IMR-90 (cell line): Measurements from ENCODE around the gene RBMS3. TPM values are rescaled to one million over a fixed set of nuclear protein-coding genes. Genes with fewer than 3 reads are reported as not detected.
A peak's percentile ranks its signal among the peaks of the same experiment; 100 is the strongest.

Experiments
- ATAC-seq: fragments of 200-7000 bp; cut with Tn5 transposase; 2 replicates; pipeline ENCODE4 v1.9.1; 2020; ENCODE audit warnings: low read depth, mild to moderate bottlenecking, moderate library complexity
- BruUV-seq: library from RNA; stranded (reverse); fragments of 400-500 nt; replicated peaks from 2 replicates; lab custom pipeline; 2021; lab: Mats Ljungman, UMichigan
- CTCF ChIA-PET: fragments of 300-600 bp; formaldehyde crosslinking; extraction: SDS; loops from one replicate; lab custom pipeline; 2021; ENCODE audit warnings: antibody characterized with exemption; lab: Yijun Ruan, JAX
- POLR2A ChIA-PET: fragments of 300-600 bp; sonication (Branson Sonifier 250); formaldehyde crosslinking; loops from one replicate; lab custom pipeline; 2022; ENCODE audit warnings: antibody characterized with exemption; ENCODE audit not compliant: unreplicated experiment; lab: Charles Lee
- DNase-seq: peaks from one replicate; pipeline ENCODE4 v3.0.0; 2013
- H2AFZ ChIP-seq: replicated peaks from 2 replicates; pipeline ENCODE3; 2013; ENCODE audit warnings: low read length, mild to moderate bottlenecking; ENCODE audit not compliant: poor library complexity
- H2AK5ac ChIP-seq: 2 replicates; pipeline ENCODE4 v1.6.1; 2013; ENCODE audit warnings: low read depth, low read length, inconsistent platforms
- H2AK9ac ChIP-seq: replicated peaks from 2 replicates; pipeline ENCODE3; 2013; ENCODE audit warnings: mild to moderate bottlenecking, low read depth, low read length, moderate library complexity; ENCODE audit not compliant: poor library complexity
- H2BK120ac ChIP-seq: 2 replicates; pipeline ENCODE4 v1.6.1; 2013; ENCODE audit warnings: low read depth, low read length, inconsistent platforms
- H2BK15ac ChIP-seq: 3 replicates; pipeline ENCODE4 v1.6.1; 2013; ENCODE audit warnings: low read depth, low read length, inconsistent platforms
- H2BK20ac ChIP-seq: 2 replicates; pipeline ENCODE4 v1.6.1; 2013; ENCODE audit warnings: low read depth, mild to moderate bottlenecking, inconsistent platforms, low read length, moderate library complexity
- H2BK5ac ChIP-seq: 2 replicates; pipeline ENCODE4 v1.6.1; 2013; ENCODE audit warnings: mild to moderate bottlenecking, low read depth, low read length, inconsistent platforms; ENCODE audit not compliant: poor library complexity, severe bottlenecking
- H3K14ac ChIP-seq: replicated peaks from 2 replicates; pipeline ENCODE4 v1.6.1; 2013; ENCODE audit warnings: low read depth, low read length, inconsistent platforms
- H3K18ac ChIP-seq: 2 replicates; pipeline ENCODE4 v1.6.1; 2013; ENCODE audit warnings: low read depth, low read length, control low read depth
- H3K23ac ChIP-seq: 2 replicates; pipeline ENCODE4 v1.6.1; 2013; ENCODE audit warnings: low read depth, low read length, inconsistent platforms
- H3K27ac ChIP-seq: 2 replicates; pipeline ENCODE4 v1.5.1; 2013; ENCODE audit warnings: mild to moderate bottlenecking, control low read depth, low read length; ENCODE audit not compliant: insufficient read depth
- H3K27me3 ChIP-seq: 2 replicates; pipeline ENCODE4 v1.6.1; 2013; ENCODE audit warnings: low read length; ENCODE audit not compliant: control insufficient read depth, insufficient read depth
- H3K36me3 ChIP-seq: 2 replicates; pipeline ENCODE4 v1.6.1; 2013; ENCODE audit warnings: low read length, mixed read lengths; ENCODE audit not compliant: control insufficient read depth, insufficient read depth
- H3K4ac ChIP-seq: 2 replicates; pipeline ENCODE4 v1.6.1; 2013; ENCODE audit warnings: low read depth, low read length, inconsistent platforms
- H3K4me1 ChIP-seq: 2 replicates; pipeline ENCODE4 v1.6.1; 2013; ENCODE audit warnings: low read length, mixed read lengths; ENCODE audit not compliant: control insufficient read depth, insufficient read depth
- H3K4me2 ChIP-seq: 2 replicates; pipeline ENCODE4 v1.6.1; 2013; ENCODE audit warnings: low read depth, mild to moderate bottlenecking, control low read depth, low read length, moderate library complexity
- H3K4me3 ChIP-seq: 2 replicates; pipeline ENCODE4 v1.5.1; 2013; ENCODE audit warnings: low read depth, mild to moderate bottlenecking, control low read depth, low read length, moderate library complexity; ENCODE audit not compliant: insufficient read depth
- H3K56ac ChIP-seq: 2 replicates; pipeline ENCODE4 v1.6.1; 2013; ENCODE audit warnings: low read length, inconsistent platforms; ENCODE audit not compliant: insufficient read depth; ENCODE audit errors: extremely low read depth
- H3K79me1 ChIP-seq, 2 experiments: 2 replicates each; pipeline ENCODE4 v1.6.1; 2013; ENCODE audit warnings: low read length in 2 of 2, inconsistent platforms in 1 of 2, low read depth in 1 of 2
- H3K9ac ChIP-seq: 2 replicates; pipeline ENCODE4 v1.6.1; 2013; ENCODE audit warnings: low read depth, low read length, control low read depth
- H3K9me1 ChIP-seq: 2 replicates; pipeline ENCODE4 v1.6.1; 2013; ENCODE audit warnings: low read length, inconsistent platforms; ENCODE audit not compliant: insufficient read depth
- H3K9me3 ChIP-seq: 2 replicates; pipeline ENCODE4 v1.6.1; 2013; ENCODE audit warnings: low read length; ENCODE audit not compliant: control insufficient read depth, insufficient read depth
- H4K20me1 ChIP-seq: 2 replicates; pipeline ENCODE4 v1.6.1; 2013; ENCODE audit warnings: low read length, inconsistent platforms; ENCODE audit not compliant: insufficient read depth
- H4K5ac ChIP-seq: 2 replicates; pipeline ENCODE4 v1.6.1; 2013; ENCODE audit warnings: mild to moderate bottlenecking, low read depth, low read length, control low read depth
- H4K8ac ChIP-seq, 2 experiments: 2 replicates each; pipeline ENCODE4 v1.6.1; 2013; ENCODE audit warnings: low read depth in 2 of 2, low read length in 2 of 2, control low read depth in 1 of 2, inconsistent platforms in 1 of 2
- H4K91ac ChIP-seq: 2 replicates; pipeline ENCODE4 v1.6.1; 2013; ENCODE audit warnings: low read depth, low read length, inconsistent platforms; ENCODE audit not compliant: insufficient read depth
- MAZ ChIP-seq: IDR thresholded peaks from 2 replicates; pipeline ENCODE4 v1.6.1; 2012; ENCODE audit warnings: low read depth, mild to moderate bottlenecking, low read length, improper control_type of control experiment, moderate library complexity, borderline replicate concordance
- RAD21 ChIP-seq: IDR thresholded peaks from 2 replicates; pipeline ENCODE4 v1.6.1; 2012; ENCODE audit warnings: low read length, improper control_type of control experiment
- SMC3 ChIP-seq: fragments of 150-350 bp; IDR thresholded peaks from 2 replicates; pipeline ENCODE4 v1.6.1; 2016; ENCODE audit warnings: low read depth, mild to moderate bottlenecking, antibody characterized with exemption, low read length, moderate library complexity
- WGBS, 2 experiments: methylation state at CpG; one replicate each; pipeline versions ENCODE4 v1.1.5 to v1.1.7; 2013; ENCODE audit warnings: missing lambda C conversion rate in 2 of 2; ENCODE audit not compliant: insufficient read length in 1 of 2; ENCODE audit errors: extremely low coverage in 2 of 2; 5-methylcytosine and 5-hydroxymethylcytosine counted together
- dilution Hi-C: fragments of 300-500 bp; cut with HindIII; formaldehyde crosslinking; loops from one replicate; pipeline ENCODE4 v1.14.3; 2018; ENCODE audit warnings: low sequenced_read_pairs; ENCODE audit not compliant: unreplicated experiment
- in situ Hi-C: fragments of 300-500 bp; cut with MboI; formaldehyde crosslinking; loops from 3 replicates; pipeline ENCODE4 v1.14.3; 2019; ENCODE audit warnings: low sequenced_read_pairs, inconsistent platforms, mixed read lengths
- intact Hi-C: fragments of 100-400 bp; cut with micrococcal nuclease; formaldehyde crosslinking; loops from 2 replicates; pipeline ENCODE4 v1.10.0; 2022
- polyA plus RNA-seq, 3 experiments: library from polyadenylated mRNA; depleted of rRNA; stranded (reverse); fragments of >200 nt; gene quantifications; 2 replicates each; pipeline ENCODE4 v1.2.3, GENCODE V29; 2012; ENCODE audit warnings: low replicate concordance in 1 of 3
- total RNA-seq: library from RNA; depleted of rRNA; stranded (reverse); fragments of >200 nt; gene quantifications from 2 replicates; pipeline ENCODE4 v1.2.3, GENCODE V29; 2012
- TF ChIP-seq, protein P1 (sequence below): fragments of 150-350 bp; IDR thresholded peaks from 2 replicates; pipeline ENCODE4 v1.6.1; 2016; ENCODE audit warnings: low read depth, mild to moderate bottlenecking, low read length, moderate library complexity, borderline replicate concordance
- TF ChIP-seq, protein P2 (sequence below): conservative IDR thresholded peaks from 2 replicates; pipeline ENCODE4 v1.5.1; 2012; ENCODE audit warnings: mild to moderate bottlenecking, low read depth, low read length, improper control_type of control experiment

The RBMS3 gene
- total and polyA plus RNA-seq, 2 of the 4 experiments (the other 2 are of a cell fraction), result 15.2 to 127 TPM

- no peak overlapping the region for H3K14ac ChIP-seq
- TF ChIP-seq SMC3 (peak; percentile 95), MAZ (no peak), RAD21 (peak; percentile 92)
- TF ChIP-seq, protein P1, sequence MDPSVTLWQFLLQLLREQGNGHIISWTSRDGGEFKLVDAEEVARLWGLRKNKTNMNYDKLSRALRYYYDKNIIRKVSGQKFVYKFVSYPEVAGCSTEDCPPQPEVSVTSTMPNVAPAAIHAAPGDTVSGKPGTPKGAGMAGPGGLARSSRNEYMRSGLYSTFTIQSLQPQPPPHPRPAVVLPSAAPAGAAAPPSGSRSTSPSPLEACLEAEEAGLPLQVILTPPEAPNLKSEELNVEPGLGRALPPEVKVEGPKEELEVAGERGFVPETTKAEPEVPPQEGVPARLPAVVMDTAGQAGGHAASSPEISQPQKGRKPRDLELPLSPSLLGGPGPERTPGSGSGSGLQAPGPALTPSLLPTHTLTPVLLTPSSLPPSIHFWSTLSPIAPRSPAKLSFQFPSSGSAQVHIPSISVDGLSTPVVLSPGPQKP, result no peak
- TF ChIP-seq, protein P2, sequence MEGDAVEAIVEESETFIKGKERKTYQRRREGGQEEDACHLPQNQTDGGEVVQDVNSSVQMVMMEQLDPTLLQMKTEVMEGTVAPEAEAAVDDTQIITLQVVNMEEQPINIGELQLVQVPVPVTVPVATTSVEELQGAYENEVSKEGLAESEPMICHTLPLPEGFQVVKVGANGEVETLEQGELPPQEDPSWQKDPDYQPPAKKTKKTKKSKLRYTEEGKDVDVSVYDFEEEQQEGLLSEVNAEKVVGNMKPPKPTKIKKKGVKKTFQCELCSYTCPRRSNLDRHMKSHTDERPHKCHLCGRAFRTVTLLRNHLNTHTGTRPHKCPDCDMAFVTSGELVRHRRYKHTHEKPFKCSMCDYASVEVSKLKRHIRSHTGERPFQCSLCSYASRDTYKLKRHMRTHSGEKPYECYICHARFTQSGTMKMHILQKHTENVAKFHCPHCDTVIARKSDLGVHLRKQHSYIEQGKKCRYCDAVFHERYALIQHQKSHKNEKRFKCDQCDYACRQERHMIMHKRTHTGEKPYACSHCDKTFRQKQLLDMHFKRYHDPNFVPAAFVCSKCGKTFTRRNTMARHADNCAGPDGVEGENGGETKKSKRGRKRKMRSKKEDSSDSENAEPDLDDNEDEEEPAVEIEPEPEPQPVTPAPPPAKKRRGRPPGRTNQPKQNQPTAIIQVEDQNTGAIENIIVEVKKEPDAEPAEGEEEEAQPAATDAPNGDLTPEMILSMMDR, result peak; percentile 88
- ATAC-seq (peak; percentile 81), DNase-seq (peak; percentile 79)
- dilution Hi-C loops (no loop called here), in situ Hi-C loops (loop anchor here (5.0 to 25.0 kb wide), 2 partner anchors 710 to 1095 kb away; no protein-coding TSS in a partner anchor), intact Hi-C loops (loop anchor here (1.0 to 10.0 kb wide), 6 partner anchors 157 to 1090 kb away; no protein-coding TSS in a partner anchor)
- no peak overlapping the region for H3K9ac ChIP-seq
- no peaks in the 10 kb centered on the region for H3K9me1 ChIP-seq
- H2BK120ac ChIP-seq, result peak overlapping the region; percentile 41; the same call in 1 of the 2 replicates
- ChIA-PET POLR2A (interaction anchor here (0.7 kb wide), 1 partner anchor 220 kb away, joined by 3 read pairs; no protein-coding TSS in a partner anchor), CTCF (interaction anchor here (0.6 to 3.1 kb wide), 16 partner anchors 10 to 725 kb away, joined by 3 to 16 read pairs (median 4); no protein-coding TSS in a partner anchor)
- H4K5ac ChIP-seq, result no peak overlapping the region
- H3K23ac ChIP-seq, result no peak overlapping the region
- no peaks in the 10 kb centered on the region for H3K4me1 ChIP-seq
- H3K4me3 ChIP-seq, result no peak overlapping the region
- H3K4ac ChIP-seq, result no peak overlapping the region; the same call in 1 of the 2 replicates
- no peak overlapping the region for H2BK5ac ChIP-seq
- WGBS, 2 experiments, result no CpG with 5 or more reads among the region's 4 CpGs
- no peak overlapping the region for H3K27ac ChIP-seq
- H3K79me1 ChIP-seq, result no peaks in the 10 kb centered on the region
- H2BK20ac ChIP-seq, result no peak overlapping the region
- H3K56ac ChIP-seq, result no peak overlapping the region
- H3K4me2 ChIP-seq, result no peak overlapping the region
- no peak overlapping the region for H3K18ac ChIP-seq
- H2AK9ac ChIP-seq, result no peak overlapping the region
- no peak overlapping the region for H4K8ac ChIP-seq
- H2BK15ac ChIP-seq, result no peak overlapping the region
- no peak overlapping the region for H4K91ac ChIP-seq
- no peak overlapping the region for H2AK5ac ChIP-seq
- H2AFZ ChIP-seq, result no peak overlapping the region
- no TSS peak for BruUV-seq
- no peaks in the 10 kb centered on the region for H4K20me1 ChIP-seq
- no peaks in the 10 kb centered on the region for H3K27me3 ChIP-seq
- H3K36me3 ChIP-seq, result no peaks in the 10 kb centered on the region
- H3K9me3 ChIP-seq, result no peaks in the 10 kb centered on the region
These were observed 761.5 kb downstream of the RBMS3 start for GRCh38 chr3:30042274-30042859.
